ENCODE results near the gene THEMIS2.
"Not testable (repeated sequence)": the region's sequence is repeated elsewhere in the genome, so short reads cannot be mapped to it uniquely, and the experiment has no call there.

Gene THEMIS2

GRCh38 chr1:27872059-27872801 is at the start of gene THEMIS2:
Gene THEMIS2 (plus strand): TSS chr1:27872544. CDS start chr1:27872572, 28 bp downstream.
- peak; percentile 85 to 86 for DNase-seq

- DNase-seq: no peak
These were observed 48.6 kb upstream of the THEMIS2 start for GRCh38 chr1:27823784-27824183.

- DNase-seq: no peak
These were observed 47.9 kb upstream of the THEMIS2 start for GRCh38 chr1:27824411-27824810.

GRCh38 chr1:27829339-27829960 is 42.9 kb upstream of the THEMIS2 start:
- not testable (repeated sequence) for DNase-seq

- peak; percentile 90 to 94 for DNase-seq
These were observed 41.5 kb upstream of the THEMIS2 start, which contains the start of gene PPP1R8 for GRCh38 chr1:27830621-27831440. Gene PPP1R8 (plus strand): TSS chr1:27830782. CDS start chr1:27830836, 54 bp downstream.

GRCh38 chr1:27831568-27832410 is 40.6 kb upstream of the THEMIS2 start:
- DNase-seq: no peak

GRCh38 chr1:27832762-27833161 is 39.6 kb upstream of the THEMIS2 start:
- DNase-seq: no peak

GRCh38 chr1:27833470-27833869 is 38.9 kb upstream of the THEMIS2 start:
- DNase-seq: no peak

GRCh38 chr1:27835046-27835445 is 37.3 kb upstream of the THEMIS2 start:
- DNase-seq: no peak

- no peak for DNase-seq
These were observed 36.8 kb upstream of the THEMIS2 start for GRCh38 chr1:27835501-27835900.

GRCh38 chr1:27849951-27850350 is 22.4 kb upstream of the THEMIS2 start:
- no peak for DNase-seq

GRCh38 chr1:27855085-27855484 is 17.3 kb upstream of the THEMIS2 start:
- no peak for DNase-seq

- no peak for DNase-seq
These were observed 15.6 kb upstream of the THEMIS2 start for GRCh38 chr1:27856561-27857343.

- not testable (repeated sequence) for DNase-seq
These were observed 14.8 kb upstream of the THEMIS2 start for GRCh38 chr1:27857552-27857951.

GRCh38 chr1:27858072-27858948 is 14.0 kb upstream of the THEMIS2 start:
- DNase-seq: peak; percentile 89 to 90

GRCh38 chr1:27858949-27859576 is 13.3 kb upstream of the THEMIS2 start:
- no peak for DNase-seq

GRCh38 chr1:27861436-27861835 is 10.9 kb upstream of the THEMIS2 start:
- DNase-seq: no peak

GRCh38 chr1:27862004-27862403 is 10.3 kb upstream of the THEMIS2 start:
- DNase-seq: no peak

- peak in 1 of 2 experiments; percentile 21 for DNase-seq
These were observed 9.4 kb upstream of the THEMIS2 start for GRCh38 chr1:27862671-27863537.

Measured in activated CD4-positive, alpha-beta T cell treated with anti-CD3 and anti-CD28 coated beads, Interleukin-2, amount 50 U/mL, for 48 hours (primary cell).